Measurements from ENCODE around the gene GPALPP1.
"Not testable (repeated sequence)": the region's sequence is repeated elsewhere in the genome, so short reads cannot be mapped to it uniquely, and the experiment has no call there.

The GPALPP1 gene

GRCh38 chr13:45007225-45007624 lies 17.9 kb downstream of the GPALPP1 start:
- DNase-seq, result no peak

GRCh38 chr13:45007823-45008222 lies 18.5 kb downstream of the GPALPP1 start:
- DNase-seq, result no peak

- no peak for DNase-seq
Observed at GRCh38 chr13:45011198-45011597, 21.9 kb downstream of the GPALPP1 start.

GRCh38 chr13:45015300-45015699 lies 26.0 kb downstream of the GPALPP1 start:
- DNase-seq, result no peak

GRCh38 chr13:45016792-45017425 lies 27.6 kb downstream of the GPALPP1 start:
- DNase-seq, result no peak

GRCh38 chr13:45019981-45020380 lies 30.6 kb downstream of the GPALPP1 start:
- not testable (repeated sequence) for DNase-seq

- DNase-seq, result no peak
Observed at GRCh38 chr13:45021250-45021649, 31.9 kb downstream of the GPALPP1 start.

GRCh38 chr13:45024847-45025246 lies 35.5 kb downstream of the GPALPP1 start:
- DNase-seq, result no peak

- DNase-seq, result no peak
Observed at GRCh38 chr13:45034342-45034741, 45.0 kb downstream of the GPALPP1 start.

GRCh38 chr13:45036206-45036605 lies 46.9 kb downstream of the GPALPP1 start:
- DNase-seq, result no peak

- DNase-seq, result no peak
Observed at GRCh38 chr13:45040173-45040572, 50.8 kb downstream of the GPALPP1 start.

- DNase-seq, result peak in 1 of 5 experiments; percentile 78
Observed at GRCh38 chr13:45040622-45041021, 51.3 kb downstream of the GPALPP1 start.

- no peak for DNase-seq
Observed at GRCh38 chr13:45042539-45042938, 53.2 kb downstream of the GPALPP1 start.

- no peak for DNase-seq
Observed at GRCh38 chr13:45046445-45046844, 57.1 kb downstream of the GPALPP1 start.

GRCh38 chr13:45047394-45048310 lies 58.3 kb downstream of the GPALPP1 start:
- peak; percentile 21 to 82 (median 61) for DNase-seq

GRCh38 chr13:45048890-45049407 lies 59.6 kb downstream of the GPALPP1 start:
- DNase-seq, result peak in 1 of 5 experiments; percentile 83

GRCh38 chr13:45049478-45049877 lies 60.1 kb downstream of the GPALPP1 start:
- DNase-seq, result no peak

GRCh38 chr13:45051315-45051714 lies 62.0 kb downstream of the GPALPP1 start:
- DNase-seq, result no peak

GRCh38 chr13:45055198-45055901 lies 66.0 kb downstream of the GPALPP1 start:
- DNase-seq, result peak in 2 of 5 experiments; percentile 43 to 69

GRCh38 chr13:45055902-45056648 lies 66.7 kb downstream of the GPALPP1 start:
- DNase-seq, result no peak

- DNase-seq, result no peak
Observed at GRCh38 chr13:45060062-45060461, 70.7 kb downstream of the GPALPP1 start.

- DNase-seq, result no peak
Observed at GRCh38 chr13:45063261-45063860, 74.0 kb downstream of the GPALPP1 start.

Data from T-helper 2 cell (primary cell).